ENCODE measurements around the gene DCP1A. TPM values are rescaled to one million over a fixed set of nuclear protein-coding genes. Genes with fewer than 3 reads are reported as not detected.
"Not testable (repeated sequence)": the region's sequence is repeated elsewhere in the genome, so short reads cannot be mapped to it uniquely, and the experiment has no call there.

DCP1A gene
- total and polyA plus RNA-seq, 12 donors = 4.5 to 24.1 (median 18.2) TPM

DNA sequence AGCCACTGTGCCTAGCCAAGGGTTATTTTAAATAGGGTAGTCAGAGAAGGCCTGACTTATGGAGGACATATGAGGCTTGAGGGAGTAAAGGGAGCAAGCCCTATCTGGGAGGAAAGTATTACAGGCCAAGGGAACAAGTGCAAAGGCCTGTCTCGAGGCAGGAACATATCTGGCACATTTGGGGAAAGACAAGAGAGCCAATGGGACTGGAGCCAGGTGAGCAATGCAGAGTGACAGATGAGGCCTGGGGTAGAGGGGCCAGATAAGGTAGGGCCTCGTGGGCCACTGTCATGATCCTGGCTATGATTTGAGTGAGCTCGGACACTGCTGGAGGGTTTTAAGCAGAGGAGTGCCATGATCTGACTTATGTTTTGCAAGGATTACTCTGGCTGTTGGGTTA, 43.8 kb downstream of the DCP1A start:
- TF ChIP-seq, protein P1, sequence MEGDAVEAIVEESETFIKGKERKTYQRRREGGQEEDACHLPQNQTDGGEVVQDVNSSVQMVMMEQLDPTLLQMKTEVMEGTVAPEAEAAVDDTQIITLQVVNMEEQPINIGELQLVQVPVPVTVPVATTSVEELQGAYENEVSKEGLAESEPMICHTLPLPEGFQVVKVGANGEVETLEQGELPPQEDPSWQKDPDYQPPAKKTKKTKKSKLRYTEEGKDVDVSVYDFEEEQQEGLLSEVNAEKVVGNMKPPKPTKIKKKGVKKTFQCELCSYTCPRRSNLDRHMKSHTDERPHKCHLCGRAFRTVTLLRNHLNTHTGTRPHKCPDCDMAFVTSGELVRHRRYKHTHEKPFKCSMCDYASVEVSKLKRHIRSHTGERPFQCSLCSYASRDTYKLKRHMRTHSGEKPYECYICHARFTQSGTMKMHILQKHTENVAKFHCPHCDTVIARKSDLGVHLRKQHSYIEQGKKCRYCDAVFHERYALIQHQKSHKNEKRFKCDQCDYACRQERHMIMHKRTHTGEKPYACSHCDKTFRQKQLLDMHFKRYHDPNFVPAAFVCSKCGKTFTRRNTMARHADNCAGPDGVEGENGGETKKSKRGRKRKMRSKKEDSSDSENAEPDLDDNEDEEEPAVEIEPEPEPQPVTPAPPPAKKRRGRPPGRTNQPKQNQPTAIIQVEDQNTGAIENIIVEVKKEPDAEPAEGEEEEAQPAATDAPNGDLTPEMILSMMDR (IDR thresholded peaks at IDR 0.05) = no peak
- ATAC-seq (peak; percentile 37 to 91 (median 81)), DNase-seq (peak; percentile 27 to 53)
- Histone ChIP-seq H3K9me3 (no peaks in the 10 kb centered on the region), H3K4me3 (no peak overlapping the region), H3K27ac (peak overlapping the region; percentile 13 to 78 (median 53)), H3K36me3 (peaks cover 0 to 94% (median 16%) of the 10 kb centered on the region in 9 donors), H3K27me3 (no peaks in the 10 kb centered on the region), H3K4me1 (peaks cover 0 to 26% (median 7%) of the 10 kb centered on the region in 9 donors)
- intact Hi-C loops (cut with DNase I) = loop anchor here in 2 of 10 donors (2.0 to 5.0 kb wide), 3 partner anchors 44 to 409 kb away; partner anchors contain the start of gene DCP1A (in 1 of the 2)
- 39 to 56% methylated on average over 3 of the region's 3 CpGs for WGBS, 2 donors

DNA sequence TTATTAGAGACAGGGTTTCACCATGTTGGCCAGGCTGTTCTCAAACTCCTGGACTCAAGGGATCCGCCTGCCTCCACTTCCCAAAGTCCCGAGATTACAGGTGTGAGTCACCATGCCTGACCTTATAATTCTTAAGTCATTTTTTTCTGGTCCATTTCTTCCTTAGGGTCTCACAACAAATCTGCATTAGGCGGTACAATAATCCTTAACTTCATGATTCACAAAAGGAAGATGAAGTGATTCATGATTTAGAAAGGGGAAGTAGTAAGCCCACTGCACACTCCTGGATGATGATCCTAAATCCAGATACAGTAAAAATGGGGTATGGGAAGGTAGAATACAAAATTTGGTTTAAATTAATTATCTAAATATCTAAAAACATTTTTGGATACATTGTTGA, 46.5 kb downstream of the DCP1A start:
- Histone ChIP-seq H3K27ac (no peak overlapping the region), H3K36me3 (peaks cover 0 to 96% (median 13%) of the 10 kb centered on the region in 9 donors), H3K4me1 (peaks cover 0 to 26% (median 7%) of the 10 kb centered on the region in 9 donors), H3K4me3 (no peak overlapping the region), H3K9me3 (no peaks in the 10 kb centered on the region), H3K27me3 (no peaks in the 10 kb centered on the region)
- DNase-seq (no peak), ATAC-seq (no peak)
- 95 to 97% methylated on average over 3 of the region's 3 CpGs for WGBS, 2 donors
- TF ChIP-seq, protein P1 (IDR thresholded peaks at IDR 0.05) = no peak
- intact Hi-C loops (cut with DNase I) = loop anchor here in 2 of 10 donors (2.0 to 5.0 kb wide), 3 partner anchors 46 to 411 kb away; partner anchors contain the start of gene DCP1A (in 1 of the 2)

DNA sequence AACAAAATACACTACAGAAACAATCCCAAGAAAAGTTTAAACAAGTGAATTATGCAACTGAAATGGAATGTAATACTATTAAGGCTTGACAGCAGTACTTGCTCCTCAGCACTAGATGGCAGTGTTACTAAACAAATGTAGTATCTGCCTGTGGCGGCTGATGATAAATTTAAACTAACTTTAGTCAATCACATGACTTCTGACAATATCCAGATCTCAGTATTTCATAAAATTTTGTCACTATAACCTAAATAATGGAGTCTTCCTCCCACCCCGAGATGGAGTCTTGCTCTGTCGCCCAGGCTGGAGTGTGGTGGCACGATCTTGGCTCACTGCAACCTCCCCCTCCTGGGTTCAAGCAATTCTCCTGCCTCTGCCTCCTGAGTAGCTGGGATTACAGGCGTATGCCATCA, 47.7 kb downstream of the DCP1A start:
- H3K27me3 ChIP-seq, H3K4me3 ChIP-seq, DNase-seq, H3K9me3 ChIP-seq: not testable (repeated sequence)
- Histone ChIP-seq H3K4me1 (peaks cover 0 to 34% (median 7%) of the 10 kb centered on the region in 9 donors), H3K27ac (peak overlapping the region in 5 of 10 donors; percentile 20 to 46 (median 33)), H3K36me3 (peaks cover 0 to 92% (median 13%) of the 10 kb centered on the region in 9 donors)
- WGBS, 2 donors = 40% methylated on average over 5 of the region's 5 CpGs
- ATAC-seq = peak in 7 of 8 donors; percentile 56 to 74 (median 65)
- intact Hi-C loops (cut with DNase I) = loop anchor here in 9 of 10 donors (2.0 to 10.0 kb wide), 6 partner anchors 48 to 595 kb away; partner anchors contain the start of genes DCP1A (in 3 of the 9) and SELENOK (in 1 of the 9)
- TF ChIP-seq, protein P1 (IDR thresholded peaks at IDR 0.05) = peak; percentile 81 to 94 (median 89)

DNA sequence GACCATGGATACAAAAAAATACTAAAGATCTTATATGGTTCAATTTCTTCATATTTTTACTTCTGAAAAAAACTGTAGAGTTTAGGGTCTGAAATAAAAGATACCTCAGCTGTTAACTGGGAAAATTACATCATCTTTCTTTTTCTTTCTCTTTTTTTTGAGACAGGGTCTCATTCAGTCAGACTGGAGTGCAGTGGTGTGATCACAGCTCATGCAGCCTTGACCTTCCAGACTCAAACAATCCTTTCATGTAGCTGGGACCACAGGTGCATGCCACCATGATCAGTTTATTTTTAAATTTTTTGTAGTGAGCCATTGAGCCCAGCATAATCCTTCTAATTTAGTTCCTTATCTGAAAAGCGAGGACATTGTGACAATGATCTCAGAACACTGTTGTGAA, 51.9 kb downstream of the DCP1A start:
- Histone ChIP-seq H3K4me1 (peaks cover 0 to 34% (median 4%) of the 10 kb centered on the region in 9 donors), H3K4me3 (no peak overlapping the region), H3K36me3 (peaks cover 0 to 90% (median 17%) of the 10 kb centered on the region in 9 donors), H3K27ac (no peak overlapping the region), H3K9me3 (no peaks in the 10 kb centered on the region), H3K27me3 (no peaks in the 10 kb centered on the region)
- WGBS, 2 donors = 63 to 68% methylated on average over 1 of the region's 1 CpG
- DNase-seq (no peak), ATAC-seq (no peak)
- TF ChIP-seq, protein P1 (IDR thresholded peaks at IDR 0.05) = no peak
- intact Hi-C loops (cut with DNase I) = loop anchor here in 6 of 10 donors (5.0 to 10.0 kb wide), 5 partner anchors 52 to 599 kb away; partner anchors contain the start of genes DCP1A (in 2 of the 6) and SELENOK (in 1 of the 6)

Measured in heart right ventricle (tissue), 16 donors.